GM19238 (cell line): Measurements from ENCODE around the gene ZNF534.
"Not testable (repeated sequence)": the region's sequence is repeated elsewhere in the genome, so short reads cannot be mapped to it uniquely, and the experiment has no call there.

Experiments
- DNase-seq: peaks from one replicate; pipeline ENCODE4 v3.0.0; 2011; ENCODE audit warnings: low spot score; ENCODE audit not compliant: insufficient read length

The ZNF534 gene

DNA sequence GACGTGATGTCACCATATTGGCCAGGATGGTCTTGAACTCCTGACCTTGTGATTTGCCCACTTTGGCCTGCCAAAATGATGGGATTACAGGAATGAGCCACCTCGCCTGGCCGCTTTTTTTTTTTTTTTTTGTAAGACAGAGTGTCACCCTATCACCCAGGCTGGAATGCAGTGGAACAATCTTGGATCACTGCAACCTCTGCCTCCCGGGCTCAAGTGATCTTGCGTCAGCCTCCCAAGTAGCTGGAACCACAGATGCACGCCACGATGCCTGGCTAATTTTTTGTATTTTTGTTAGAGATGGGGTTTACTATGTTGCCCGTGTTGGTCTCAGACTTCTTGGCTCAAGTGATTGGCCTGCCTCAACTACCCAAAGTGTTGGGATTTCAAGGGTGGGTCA, 69.6 kb downstream of the ZNF534 start:
- no peak for DNase-seq

DNA sequence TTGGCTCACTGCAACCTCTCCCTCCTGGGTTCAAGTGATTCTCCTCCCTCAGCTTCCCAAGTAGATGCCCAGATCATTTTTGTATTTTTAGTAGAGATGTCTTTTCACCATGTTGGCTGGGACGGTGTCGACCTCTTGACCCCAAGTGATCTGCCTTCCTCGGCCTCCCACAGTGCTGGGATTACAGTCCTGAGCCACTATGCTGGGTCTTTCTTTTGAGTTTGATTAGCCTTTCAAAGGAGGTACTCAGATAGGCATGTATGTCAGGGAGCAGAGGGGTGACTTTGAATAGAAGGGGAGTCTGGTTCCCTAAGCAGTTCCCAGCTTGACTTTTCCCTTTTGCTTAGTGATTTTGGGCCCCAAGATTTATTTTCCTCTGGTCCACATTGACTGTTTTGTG, 71.5 kb downstream of the ZNF534 start:
- not testable (repeated sequence) for DNase-seq

DNA sequence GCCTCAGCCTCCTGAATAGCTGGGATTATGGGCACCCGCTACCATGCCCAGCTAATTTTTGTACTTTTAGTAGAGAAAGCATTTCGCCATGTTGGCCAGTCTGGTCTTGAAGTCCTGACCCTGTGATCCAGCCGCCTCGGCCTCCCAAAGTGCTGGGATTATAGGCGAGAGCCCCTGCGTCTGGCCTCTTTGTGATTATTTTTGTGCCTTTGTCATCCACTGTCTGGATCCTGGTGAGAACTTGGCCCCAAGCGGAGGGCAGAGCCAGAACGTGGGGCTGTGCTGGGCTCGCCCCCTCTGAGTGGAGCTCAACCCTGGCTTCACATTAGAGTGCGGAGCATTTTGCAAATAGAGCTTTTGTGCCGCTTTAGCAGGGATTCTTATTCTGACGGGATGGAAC, 72.0 kb downstream of the ZNF534 start:
- DNase-seq: not testable (repeated sequence)
